ENCODE measurements around the gene STING1. TPM values are rescaled to one million over a fixed set of nuclear protein-coding genes. Genes with fewer than 3 reads are reported as not detected.
A peak's percentile ranks its signal among the peaks of the same experiment; 100 is the strongest.

STING1 gene
- total and polyA plus RNA-seq, 2 of the 8 experiments (the other 6 are each of a cell fraction or from before 2014, with no cell fraction given): 0.26 to 0.47 TPM

- Histone ChIP-seq H3K4me1 (replicated peaks in 1 of 4; ENCODE audit: control insufficient read depth in 3 of 4, insufficient read depth in 4 of 4, low read length in 3 of 4) (peaks cover 0 to 8% (median 5%) of the 10 kb centered on the region in 4 experiments; a peak in 4 of 7 replicates), H3K9ac (replicated peaks in 1 of 4; ENCODE audit: extremely low read depth in 1 of 4, low read depth in 3 of 4, low read length in 3 of 4) (no peak overlapping the region), H4K20me1 (replicated peaks in 1 of 2; ENCODE audit: control insufficient read depth in 1 of 2, insufficient read depth in 2 of 2, low read length in 2 of 2) (no peaks in the 10 kb centered on the region), H3K4me3 (ENCODE audit: extremely low read depth in 1 of 4, insufficient read depth in 2 of 4, low read depth in 3 of 4, low read length in 4 of 4) (no peak overlapping the region), H2AFZ (ENCODE audit: low read length) (peak overlapping the region; percentile 97), H3K56ac (replicated peaks; ENCODE audit: insufficient read length, low read depth, low read length) (no peak overlapping the region), H4K8ac (ENCODE audit: extremely low read depth, insufficient read depth, low read length) (peak overlapping the region; percentile 80; the same call in 1 of the 2 replicates), H3K4ac (replicated peaks; ENCODE audit: insufficient read length, low read depth, low read length) (no peak overlapping the region), H2BK120ac (replicated peaks; ENCODE audit: low read depth, low read length) (no peak overlapping the region), H2BK15ac (ENCODE audit: low read length) (peak overlapping the region; percentile 92), H3K4me2 (ENCODE audit: insufficient read depth in 1 of 2, low read depth in 2 of 2, low read length in 2 of 2) (peak overlapping the region in 1 of 2 experiments; percentile 29; a peak in 1 of 4 replicates), H2BK5ac (ENCODE audit: low read depth, low read length) (no peak overlapping the region), H2BK20ac (ENCODE audit: low read length) (0 out of 2 replicates have a peak overlapping the region, but pooled peaks have one; percentile 77), H2BK12ac (ENCODE audit: low read depth, low read length) (peak overlapping the region; percentile 56; the same call in 1 of the 2 replicates), H2AK5ac (ENCODE audit: low read depth, low read length) (no peak overlapping the region), H3K79me2 (ENCODE audit: control insufficient read depth in 1 of 2, insufficient read depth in 2 of 2, low read length in 2 of 2) (no peaks in the 10 kb centered on the region), H3K18ac (ENCODE audit: extremely low read depth, low read length) (peak overlapping the region; percentile 89), H4K91ac (replicated peaks; ENCODE audit: insufficient read length, low read length) (peak overlapping the region; percentile 12), H3K14ac (ENCODE audit: insufficient read length) (no peak overlapping the region), H3K23me2 (ENCODE audit: low read depth, low read length) (no peaks in the 10 kb centered on the region; the same call in 1 of the 2 replicates), H3K27ac (ENCODE audit: low read depth, low read length) (no peak overlapping the region), H3K23ac (ENCODE audit: insufficient read length) (no peak overlapping the region), H3K27me3 (replicated peaks in 1 of 4; ENCODE audit: control insufficient read depth in 3 of 4, extremely low read depth in 1 of 4, insufficient read depth in 3 of 4, low read length in 3 of 4) (no peaks in the 10 kb centered on the region), H4K5ac (ENCODE audit: insufficient read length, low read depth, low read length) (peak overlapping the region; percentile 71), H3K9me3 (ENCODE audit: insufficient read depth in 2 of 2, low read depth in 1 of 2, low read length in 1 of 2) (no peaks in the 10 kb centered on the region), H3K79me1 (ENCODE audit: low read depth, low read length) (no peaks in the 10 kb centered on the region), H3K36me3 (ENCODE audit: control insufficient read depth in 2 of 4, insufficient read depth in 4 of 4, low read length in 3 of 4) (no peaks in the 10 kb centered on the region)
- ChIA-PET CTCF (ENCODE audit: partially characterized antibody) (interaction anchor here (0.6 to 1.6 kb wide), 6 partner anchors 15 to 78 kb away, joined by 3 to 8 read pairs (median 4); no protein-coding TSS in a partner anchor), POLR2A (ENCODE audit: partially characterized antibody) (interaction anchor here (0.7 to 1.3 kb wide), 4 partner anchors 10 to 78 kb away, joined by 3 to 6 read pairs (median 3); no protein-coding TSS in a partner anchor)
- DNase-seq (ENCODE audit: low read depth in 1 of 2, low spot score in 2 of 2) (peak in 1 of 2 experiments; percentile 62), FAIRE-seq (no peak)
- TF ChIP-seq SP1 (IDR thresholded peaks at IDR 0.05; ENCODE audit: low read depth, low read length) (peak; percentile 79), E2F6 (IDR thresholded peaks at IDR 0.05) (peak; percentile 57), CREB1 (IDR thresholded peaks at IDR 0.05) (no peak), MAX (IDR thresholded peaks at IDR 0.05) (peak; percentile 79), POLR2A (IDR thresholded peaks at IDR 0.05; ENCODE audit: control extremely low read depth in 1 of 2, low read depth in 2 of 2, low read length in 2 of 2) (no peak), JUND (IDR thresholded peaks at IDR 0.05; ENCODE audit: low read length) (no peak), SIN3A (conservative IDR thresholded peaks at IDR 0.05 in 1 of 2, IDR thresholded peaks at IDR 0.05 in 1 of 2; ENCODE audit: low read depth in 1 of 2, low read length in 2 of 2) (no peak), EP300 (IDR thresholded peaks at IDR 0.05; ENCODE audit: borderline replicate concordance in 1 of 2, low read depth in 2 of 2, low read length in 2 of 2) (no peak)
- whole genome bisulfite sequencing, 2 experiments (ENCODE audit: extremely low coverage in 1 of 2, insufficient coverage in 1 of 2, insufficient read length in 1 of 2, insufficient replicate concordance in 2 of 2, low coverage in 1 of 2, low lambda C conversion rate in 2 of 2, missing lambda C conversion rate in 1 of 2): 55% methylated on average over 6 of the region's 7 CpGs; no CpG with 5 or more reads in 1 of the 2 experiments
Measured at GRCh38 chr5:139486201-139486600, 3.6 kb upstream of the STING1 start.
